WERI-Rb-1 (cell line): ENCODE measurements around the gene TAF4.

Experiments
- DNase-seq: peaks from one replicate; pipeline ENCODE4 v3.0.0-alpha.2; 2020
- H3K27ac ChIP-seq: fragments of 250-450 bp; sonication (Bioruptor Pico); 2 replicates; pipeline ENCODE4 v1.5.1; 2020; ENCODE audit warnings: mild to moderate bottlenecking, moderate library complexity
- H3K27me3 ChIP-seq: fragments of 250-450 bp; sonication (Bioruptor Pico); 2 replicates; pipeline ENCODE4 v1.5.1; 2021; ENCODE audit warnings: mild to moderate bottlenecking, low read depth, moderate library complexity; ENCODE audit not compliant: insufficient read depth, severe bottlenecking
- H3K36me3 ChIP-seq: fragments of 250-450 bp; sonication (Bioruptor Pico); 2 replicates; pipeline ENCODE4 v1.5.1; 2020; ENCODE audit warnings: mild to moderate bottlenecking, moderate library complexity
- H3K4me3 ChIP-seq: 2 replicates; pipeline ENCODE4 v1.5.1; 2011; ENCODE audit warnings: low read depth, mild to moderate bottlenecking, control low read depth, low read length
- H3K9me3 ChIP-seq: fragments of 250-450 bp; sonication (Bioruptor Pico); 2 replicates; pipeline ENCODE4 v1.5.1; 2021; ENCODE audit warnings: mild to moderate bottlenecking, moderate library complexity; ENCODE audit not compliant: severe bottlenecking
- TF ChIP-seq, protein P1 (sequence below): IDR thresholded peaks from 2 replicates; pipeline ENCODE4 v1.5.1; 2011; ENCODE audit warnings: low read depth, mild to moderate bottlenecking, control low read depth, inconsistent platforms, low read length

TAF4 gene

GRCh38 chr20:61976644-61977418 is 88.8 kb downstream of the TAF4 start:
- H3K36me3 ChIP-seq: peaks cover 39% of the 10 kb centered on the region

GRCh38 chr20:61976263-61976643 is 89.4 kb downstream of the TAF4 start:
- Histone ChIP-seq H3K4me3 (no peak overlapping the region), H3K9me3 (no peaks in the 10 kb centered on the region), H3K27me3 (no peaks in the 10 kb centered on the region), H3K36me3 (peaks cover 41% of the 10 kb centered on the region), H3K27ac (no peak overlapping the region)
- TF ChIP-seq, protein P1, sequence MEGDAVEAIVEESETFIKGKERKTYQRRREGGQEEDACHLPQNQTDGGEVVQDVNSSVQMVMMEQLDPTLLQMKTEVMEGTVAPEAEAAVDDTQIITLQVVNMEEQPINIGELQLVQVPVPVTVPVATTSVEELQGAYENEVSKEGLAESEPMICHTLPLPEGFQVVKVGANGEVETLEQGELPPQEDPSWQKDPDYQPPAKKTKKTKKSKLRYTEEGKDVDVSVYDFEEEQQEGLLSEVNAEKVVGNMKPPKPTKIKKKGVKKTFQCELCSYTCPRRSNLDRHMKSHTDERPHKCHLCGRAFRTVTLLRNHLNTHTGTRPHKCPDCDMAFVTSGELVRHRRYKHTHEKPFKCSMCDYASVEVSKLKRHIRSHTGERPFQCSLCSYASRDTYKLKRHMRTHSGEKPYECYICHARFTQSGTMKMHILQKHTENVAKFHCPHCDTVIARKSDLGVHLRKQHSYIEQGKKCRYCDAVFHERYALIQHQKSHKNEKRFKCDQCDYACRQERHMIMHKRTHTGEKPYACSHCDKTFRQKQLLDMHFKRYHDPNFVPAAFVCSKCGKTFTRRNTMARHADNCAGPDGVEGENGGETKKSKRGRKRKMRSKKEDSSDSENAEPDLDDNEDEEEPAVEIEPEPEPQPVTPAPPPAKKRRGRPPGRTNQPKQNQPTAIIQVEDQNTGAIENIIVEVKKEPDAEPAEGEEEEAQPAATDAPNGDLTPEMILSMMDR: no peak
- no peak for DNase-seq

More at GRCh38 chr20:61976644-61977418, 88.8 kb downstream of the TAF4 start:
- Histone ChIP-seq H3K4me3 (no peak overlapping the region), H3K27ac (no peak overlapping the region), H3K9me3 (no peaks in the 10 kb centered on the region), H3K27me3 (no peaks in the 10 kb centered on the region)
- TF ChIP-seq, protein P1: no peak
- DNase-seq: no peak

DNA sequence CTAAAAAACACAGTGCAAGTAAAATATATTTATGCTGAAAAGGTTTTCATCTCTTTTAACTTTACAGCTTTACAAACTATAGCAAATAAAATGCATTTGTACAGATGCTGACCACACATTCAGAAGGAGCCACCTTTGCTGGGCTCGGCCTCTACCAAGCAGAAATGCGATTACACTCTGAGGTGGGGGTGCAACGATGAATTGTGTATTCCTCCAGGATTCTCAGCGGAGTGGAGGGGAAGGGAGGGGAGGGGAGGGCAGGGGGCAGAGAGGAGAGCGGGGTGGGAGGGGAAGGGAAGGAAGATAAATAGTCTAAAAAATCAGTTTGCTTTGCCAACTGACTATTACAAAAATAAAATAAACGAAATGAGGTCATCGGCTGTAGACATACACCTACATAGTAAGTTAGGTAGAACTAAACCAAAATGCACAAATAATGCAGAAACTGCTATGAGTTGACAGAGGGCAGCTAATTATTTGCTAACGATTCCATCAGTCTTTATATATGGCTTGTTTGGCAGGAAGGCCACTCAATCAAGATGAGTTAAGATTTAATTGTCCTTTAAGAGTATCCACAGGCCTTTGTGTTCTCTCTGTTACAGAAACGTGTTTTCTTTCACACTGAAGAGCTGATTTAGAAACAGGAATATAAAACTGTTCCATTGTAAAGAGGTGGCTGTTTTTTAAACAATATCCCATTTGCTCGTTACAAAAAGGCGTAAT is 90.1 kb downstream of the TAF4 start:
- peaks cover 41% of the 10 kb centered on the region for H3K36me3 ChIP-seq
- no peak for DNase-seq
- H3K4me3 ChIP-seq: no peak overlapping the region
- no peaks in the 10 kb centered on the region for H3K27me3 ChIP-seq
- TF ChIP-seq, protein P1: no peak
- no peaks in the 10 kb centered on the region for H3K9me3 ChIP-seq
- no peak overlapping the region for H3K27ac ChIP-seq

- TF ChIP-seq, protein P1: no peak
- Histone ChIP-seq H3K36me3 (peaks cover 41% of the 10 kb centered on the region), H3K27me3 (no peaks in the 10 kb centered on the region), H3K9me3 (no peaks in the 10 kb centered on the region), H3K27ac (no peak overlapping the region), H3K4me3 (no peak overlapping the region)
- no peak for DNase-seq
Measured at GRCh38 chr20:61974357-61974665, 91.4 kb downstream of the TAF4 start.

- Histone ChIP-seq H3K9me3 (no peaks in the 10 kb centered on the region), H3K36me3 (peaks cover 41% of the 10 kb centered on the region), H3K27ac (no peak overlapping the region), H3K27me3 (no peaks in the 10 kb centered on the region), H3K4me3 (no peak overlapping the region)
- TF ChIP-seq, protein P1: peak; percentile 32; the same call in 1 of the 2 replicates
- no peak for DNase-seq
Measured at GRCh38 chr20:61973515-61974356, 91.9 kb downstream of the TAF4 start.
